Esophagus muscularis mucosa (tissue), 4 donors: Measurements from ENCODE around the gene LILRB5. TPM values are rescaled to one million over a fixed set of nuclear protein-coding genes. Genes with fewer than 3 reads are reported as not detected.
"Not testable (repeated sequence)": the region's sequence is repeated elsewhere in the genome, so short reads cannot be mapped to it uniquely, and the experiment has no call there.

Source experiments
- DNase-seq: peaks from one replicate; pipeline ENCODE4 v3.0.0-alpha.2; 2017; ENCODE audit errors: extremely low spot score
- H3K27ac ChIP-seq, 4 donors: fragments of 200-600 bp; sonication (generic); replicated peaks in 1 of 4; 1 replicate in 3 of 4; 2 replicates in 1 of 4; pipeline ENCODE4 v1.5.1; 2016 to 2019; ENCODE audit warnings: mild to moderate bottlenecking in 1 of 4
- H3K27me3 ChIP-seq, 4 donors: fragments of 200-600 bp; sonication (generic); one replicate each; pipeline versions ENCODE4 v1.5.1 to v1.6.0; 2016 to 2019
- H3K36me3 ChIP-seq, 4 donors: fragments of 200-600 bp; sonication (generic); one replicate each; pipeline ENCODE4 v1.5.1; 2016 to 2019
- H3K4me1 ChIP-seq, 4 donors: fragments of 200-600 bp; sonication (generic); one replicate each; pipeline ENCODE4 v1.5.1; 2016 to 2019
- H3K4me3 ChIP-seq, 4 donors: fragments of 200-600 bp; sonication (generic); 1 replicate in 2 of 4; 2 replicates in 2 of 4; pipeline ENCODE4 v1.5.1; 2016 to 2019; ENCODE audit warnings: mild to moderate bottlenecking in 4 of 4, moderate library complexity in 1 of 4
- H3K9me3 ChIP-seq, 4 donors: fragments of 200-600 bp; sonication (generic); 1 replicate in 3 of 4; 2 replicates in 1 of 4; pipeline ENCODE4 v1.5.1; 2016 to 2019
- EP300 ChIP-seq: sonication (generic); formaldehyde crosslinking; IDR thresholded peaks from one replicate; pipeline ENCODE4 v1.6.1; 2017; ENCODE audit warnings: antibody characterized with exemption
- POLR2A ChIP-seq: fragments of 450-650 bp; IDR thresholded peaks from one replicate; pipeline ENCODE4 v1.6.1; 2017; ENCODE audit warnings: antibody characterized with exemption, moderate library complexity, mild to moderate bottlenecking, low read depth
- POLR2AphosphoS5 ChIP-seq, 2 donors: sonication (generic); formaldehyde crosslinking; IDR thresholded peaks; one replicate each; pipeline ENCODE4 v1.6.1; 2017; ENCODE audit warnings: antibody characterized with exemption in 2 of 2
- WGBS: methylation state at CpG from one replicate; pipeline ENCODE4 v1.1.5; 2018; 5-methylcytosine and 5-hydroxymethylcytosine counted together
- intact Hi-C: fragments of 100-400 bp; cut with DNase I; formaldehyde crosslinking; loops from one replicate; pipeline ENCODE4 v1.15.1; 2023
- total RNA-seq, 4 donors: library from RNA; depleted of rRNA; stranded (reverse); fragments of >200 nt; gene quantifications; one replicate each; pipeline versions ENCODE4 v1.1.0 to v1.2.1, GENCODE V29; 2016
- TF ChIP-seq, protein P1 (sequence below), 3 experiments: fragments of 200-600 bp in 2 of 3; fragments of 450-650 bp in 1 of 3; sonication (generic) in 2 of 3; IDR thresholded peaks; one replicate each; pipeline ENCODE4 v1.5.1; 2017 to 2019; ENCODE audit warnings: antibody characterized with exemption in 3 of 3, mild to moderate bottlenecking in 2 of 3, moderate library complexity in 1 of 3

LILRB5 gene
- total RNA-seq, 4 donors from 2014 or later = 16.6 to 26.6 (median 21.4) TPM

DNA sequence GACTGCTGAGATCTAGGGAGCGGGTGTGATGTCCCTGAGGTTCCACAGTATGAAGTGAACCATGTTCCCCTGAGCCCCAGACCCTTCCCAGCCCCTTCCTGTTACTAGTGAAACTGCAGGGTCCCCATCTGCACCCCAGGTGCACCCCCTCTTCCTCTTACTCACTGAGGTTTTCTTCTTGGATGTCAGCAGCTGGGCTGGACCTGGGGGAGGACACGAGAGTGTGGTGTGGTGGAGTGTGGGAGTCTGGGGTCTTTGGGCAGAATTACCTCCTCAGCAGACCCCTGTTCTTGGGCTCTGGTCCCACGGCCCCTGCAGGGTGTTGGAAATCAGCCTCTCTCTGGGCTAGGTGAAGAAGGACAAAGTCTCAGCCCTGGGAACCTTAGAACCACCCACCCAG, 11.1 kb downstream of the LILRB5 start:
- Histone ChIP-seq H3K4me1 (no peaks in the 10 kb centered on the region), H3K36me3 (no peaks in the 10 kb centered on the region), H3K9me3 (no peaks in the 10 kb centered on the region), H3K4me3 (no peak overlapping the region), H3K27ac (no peak overlapping the region), H3K27me3 (peaks cover 0 to 28% (median 0%) of the 10 kb centered on the region in 4 donors)
- WGBS = 74% methylated on average over 3 of the region's 3 CpGs
- TF ChIP-seq, protein P1, sequence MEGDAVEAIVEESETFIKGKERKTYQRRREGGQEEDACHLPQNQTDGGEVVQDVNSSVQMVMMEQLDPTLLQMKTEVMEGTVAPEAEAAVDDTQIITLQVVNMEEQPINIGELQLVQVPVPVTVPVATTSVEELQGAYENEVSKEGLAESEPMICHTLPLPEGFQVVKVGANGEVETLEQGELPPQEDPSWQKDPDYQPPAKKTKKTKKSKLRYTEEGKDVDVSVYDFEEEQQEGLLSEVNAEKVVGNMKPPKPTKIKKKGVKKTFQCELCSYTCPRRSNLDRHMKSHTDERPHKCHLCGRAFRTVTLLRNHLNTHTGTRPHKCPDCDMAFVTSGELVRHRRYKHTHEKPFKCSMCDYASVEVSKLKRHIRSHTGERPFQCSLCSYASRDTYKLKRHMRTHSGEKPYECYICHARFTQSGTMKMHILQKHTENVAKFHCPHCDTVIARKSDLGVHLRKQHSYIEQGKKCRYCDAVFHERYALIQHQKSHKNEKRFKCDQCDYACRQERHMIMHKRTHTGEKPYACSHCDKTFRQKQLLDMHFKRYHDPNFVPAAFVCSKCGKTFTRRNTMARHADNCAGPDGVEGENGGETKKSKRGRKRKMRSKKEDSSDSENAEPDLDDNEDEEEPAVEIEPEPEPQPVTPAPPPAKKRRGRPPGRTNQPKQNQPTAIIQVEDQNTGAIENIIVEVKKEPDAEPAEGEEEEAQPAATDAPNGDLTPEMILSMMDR (IDR thresholded peaks at IDR 0.05) = no peak
- DNase-seq = peak; percentile 81
- intact Hi-C loops = loop anchor here (2.0 kb wide), 1 partner anchor 23 kb away; the partner anchor contains the start of gene LILRB3

DNA sequence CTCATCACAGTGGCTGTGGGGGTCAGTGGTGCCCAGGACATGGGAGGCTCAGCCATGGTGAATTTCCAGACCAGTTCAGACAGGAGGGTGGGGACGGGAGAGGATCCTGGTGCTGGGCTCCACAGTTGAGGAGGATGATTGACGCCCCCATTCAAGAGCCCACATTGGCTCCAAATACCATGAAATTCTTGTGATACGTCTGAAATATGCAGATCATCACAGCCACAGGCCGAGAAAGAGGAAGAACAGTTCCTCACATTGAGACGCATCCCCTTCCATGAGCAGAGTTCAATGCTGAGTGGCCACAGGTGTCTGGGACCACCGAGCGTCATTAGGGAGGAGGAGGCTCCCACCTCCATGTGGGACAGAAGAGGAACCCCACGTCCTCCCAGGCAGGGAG, 13.3 kb downstream of the LILRB5 start:
- H3K27ac ChIP-seq, H3K9me3 ChIP-seq, DNase-seq, H3K4me1 ChIP-seq, H3K36me3 ChIP-seq, H3K4me3 ChIP-seq: not testable (repeated sequence)
- peaks cover 0 to 42% (median 0%) of the 10 kb centered on the region in 4 donors for H3K27me3 ChIP-seq
- WGBS = no CpG with 5 or more reads among the region's 8 CpGs
- intact Hi-C loops = loop anchor here (2.0 kb wide), 1 partner anchor 21 kb away; the partner anchor contains the start of gene LILRB3

DNA sequence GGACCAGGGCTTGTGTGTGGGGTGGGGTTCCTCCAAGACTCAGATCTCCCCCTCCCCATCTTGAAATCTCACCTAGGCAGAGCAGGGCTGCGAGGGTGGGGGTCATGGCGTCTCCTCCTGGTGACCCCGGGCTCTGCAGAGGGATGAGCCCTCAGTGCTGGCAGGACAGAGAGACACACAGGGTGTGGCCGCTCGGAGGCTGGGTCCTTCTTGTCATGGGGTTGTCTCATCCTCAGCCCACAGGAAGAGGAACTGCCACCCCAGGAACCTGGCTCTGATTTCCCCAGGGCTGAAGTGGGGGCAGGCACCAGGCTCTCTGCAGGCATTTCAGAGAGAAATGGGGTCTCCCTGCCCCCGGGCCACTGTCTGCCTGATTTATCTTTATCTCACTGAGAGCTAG, 14.4 kb downstream of the LILRB5 start, which contains the start of gene LILRA6:
Gene LILRA6 (minus strand): TSS at position 145 of the 400 bp plus-strand sequence.
- peaks cover 0 to 34% (median 0%) of the 10 kb centered on the region in 4 donors for H3K27me3 ChIP-seq
- H3K4me3 ChIP-seq, intact Hi-C loops, H3K27ac ChIP-seq, H3K9me3 ChIP-seq, H3K4me1 ChIP-seq, H3K36me3 ChIP-seq, DNase-seq: not testable (repeated sequence)
- WGBS = no CpG with 5 or more reads among the region's 6 CpGs

DNA sequence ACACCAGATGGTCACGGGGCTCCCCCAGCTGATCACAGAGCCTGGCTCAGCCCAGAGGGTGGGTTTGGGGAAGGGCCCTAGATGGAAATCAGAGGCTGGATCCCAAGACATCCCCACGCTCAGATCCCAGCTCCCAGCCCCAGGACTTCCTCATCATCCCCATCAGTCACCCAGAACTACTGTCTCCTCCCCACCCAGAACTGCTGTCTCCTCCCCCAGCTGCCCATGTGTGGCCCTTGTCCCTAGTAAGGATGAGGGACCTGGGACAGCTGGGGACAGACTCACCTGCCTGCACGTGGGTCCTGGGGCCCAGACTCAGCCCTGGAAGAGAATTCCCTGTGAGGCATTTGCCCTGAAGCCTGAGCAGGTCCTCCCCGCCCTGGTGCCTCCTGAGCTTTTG, 14.8 kb downstream of the LILRB5 start:
- intact Hi-C loops, H3K27ac ChIP-seq, H3K4me3 ChIP-seq, H3K4me1 ChIP-seq, DNase-seq, H3K9me3 ChIP-seq, H3K36me3 ChIP-seq: not testable (repeated sequence)
- peaks cover 0 to 30% (median 0%) of the 10 kb centered on the region in 4 donors for H3K27me3 ChIP-seq
- 80% methylated on average over 1 of the region's 4 CpGs for WGBS

DNA sequence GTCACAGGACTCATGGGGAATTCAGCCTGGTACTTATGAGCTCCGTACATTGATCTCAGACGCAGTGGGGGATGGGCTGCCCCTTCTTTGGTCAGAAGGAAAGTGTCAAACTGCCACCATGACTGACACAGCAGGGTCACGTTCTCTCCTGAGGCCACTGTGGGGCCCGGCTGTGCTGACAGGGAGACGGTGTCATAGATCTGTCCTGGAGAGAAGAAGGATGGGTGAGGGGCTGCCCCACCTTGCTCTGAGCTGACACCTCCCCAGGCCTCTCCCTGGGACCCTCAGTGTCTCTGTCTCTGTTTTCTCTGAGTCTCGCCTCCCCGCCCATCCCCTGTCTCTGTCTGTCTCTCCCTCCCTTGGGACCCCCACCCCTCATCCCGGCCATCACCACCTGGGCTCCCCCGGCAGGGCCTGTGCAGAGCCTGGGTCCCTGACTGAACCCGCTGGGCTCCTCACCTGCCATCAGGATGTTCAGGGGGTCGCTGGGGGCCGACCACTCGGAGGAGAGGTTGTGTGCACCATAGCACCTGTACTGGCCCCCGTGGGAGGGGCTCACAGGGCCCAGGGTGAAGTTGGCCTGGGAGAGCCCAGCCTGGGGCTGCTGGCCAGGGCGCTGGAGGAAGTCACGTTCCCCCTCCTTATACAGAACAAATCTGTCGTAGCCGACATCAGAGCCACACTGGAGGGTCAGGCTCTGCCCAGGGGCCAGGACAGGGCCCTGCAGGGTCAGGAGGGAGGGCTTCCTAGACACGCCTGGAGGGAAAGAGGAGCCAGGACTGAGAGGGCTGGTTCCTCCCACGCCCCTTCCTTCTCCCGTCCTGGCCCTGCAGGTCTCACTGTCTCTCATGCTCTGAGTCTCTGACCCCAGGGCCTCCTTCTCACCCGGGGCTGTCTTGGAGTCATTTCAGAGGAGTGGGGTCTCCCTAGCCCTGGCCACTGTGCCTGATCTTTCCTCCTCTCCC, 16.4 kb downstream of the LILRB5 start:
- H3K4me3 ChIP-seq, H3K27ac ChIP-seq, DNase-seq, intact Hi-C loops, H3K36me3 ChIP-seq, H3K4me1 ChIP-seq, H3K9me3 ChIP-seq: not testable (repeated sequence)
- peaks cover 0 to 28% (median 0%) of the 10 kb centered on the region in 4 donors for H3K27me3 ChIP-seq
- WGBS = 59% methylated on average over 12 of the region's 22 CpGs

DNA sequence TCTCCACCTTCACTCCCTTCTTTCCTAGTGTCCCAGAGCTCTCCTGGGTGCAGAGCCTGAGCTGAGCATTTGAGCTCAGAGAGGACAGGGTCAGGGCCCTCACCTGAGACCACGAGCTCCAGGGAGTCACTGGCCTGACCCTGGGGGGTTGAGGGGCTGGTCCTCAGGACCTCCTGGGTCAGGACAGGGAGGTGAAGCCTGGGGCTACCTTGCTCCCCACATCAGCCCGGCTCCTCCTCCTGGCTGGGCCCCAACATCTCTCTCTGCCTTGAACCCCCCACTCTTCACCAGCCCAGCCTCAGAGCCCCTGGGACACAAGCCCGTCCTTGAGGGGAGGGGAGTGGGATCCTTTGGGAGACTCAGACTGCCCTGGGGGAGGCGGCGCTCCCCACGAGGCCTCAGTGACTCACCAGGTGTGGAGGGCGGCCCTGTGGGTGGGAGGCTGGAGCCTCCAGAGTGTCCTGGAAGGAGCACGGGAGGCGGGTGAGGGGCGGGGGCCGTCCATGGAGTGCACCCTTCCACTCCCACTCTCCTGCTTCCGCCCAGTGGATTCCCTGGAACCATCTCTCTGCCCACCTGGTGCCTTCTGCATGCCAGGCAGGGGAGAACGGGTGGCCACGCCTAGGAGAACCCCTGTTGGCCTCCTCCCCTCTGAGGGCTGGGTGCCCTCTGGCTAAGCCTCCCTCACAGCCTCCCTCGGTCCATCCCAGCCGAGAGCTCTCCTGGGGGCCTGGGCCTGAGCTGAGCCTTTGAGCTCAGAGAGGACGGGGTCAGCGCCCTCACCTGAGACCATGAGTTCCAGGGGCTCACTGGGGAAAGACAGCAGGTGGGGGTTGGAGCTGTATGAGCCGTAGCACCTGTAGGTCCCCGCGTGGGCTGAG, 17.3 kb downstream of the LILRB5 start:
- DNase-seq = not testable (repeated sequence)

DNA sequence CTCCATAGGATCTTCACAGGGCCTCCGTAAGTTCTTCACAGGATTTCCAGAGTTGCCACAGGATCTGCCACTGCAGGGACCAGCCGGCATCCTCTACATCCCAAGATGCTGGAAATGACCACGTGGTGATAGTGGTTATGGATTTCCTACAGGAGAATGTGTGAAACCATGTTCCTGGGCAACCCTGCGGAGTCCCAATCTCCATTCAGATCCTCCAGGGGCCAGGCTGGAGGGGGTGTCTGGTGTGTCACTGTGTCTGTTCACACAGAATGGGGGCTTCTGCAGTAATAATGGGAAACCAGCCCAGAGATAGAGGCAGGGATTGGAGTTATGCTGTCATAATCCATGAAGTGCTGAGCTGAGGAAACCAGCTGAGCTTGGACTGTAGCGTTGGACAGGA, 23.1 kb downstream of the LILRB5 start:
- no peak overlapping the region for H3K27ac ChIP-seq
- WGBS = 77% methylated on average over 5 of the region's 5 CpGs
- H3K9me3 ChIP-seq = no peaks in the 10 kb centered on the region
- DNase-seq = no peak
- no peaks in the 10 kb centered on the region for H3K36me3 ChIP-seq
- peaks cover 0 to 33% (median 2%) of the 10 kb centered on the region in 4 donors for H3K27me3 ChIP-seq
- no peak overlapping the region for H3K4me3 ChIP-seq
- TF ChIP-seq POLR2A (no peak), EP300 (no peak), POLR2AphosphoS5 (IDR thresholded peaks at IDR 0.05) (no peak)
- TF ChIP-seq, protein P1 (IDR thresholded peaks at IDR 0.05) = no peak
- intact Hi-C loops = no loop called here
- peaks cover 0 to 9% (median 3%) of the 10 kb centered on the region in 4 donors for H3K4me1 ChIP-seq

More for the DNA sequence above, 17.3 kb downstream of the LILRB5 start:
- H3K9me3 ChIP-seq, intact Hi-C loops, H3K36me3 ChIP-seq, H3K4me3 ChIP-seq, H3K27ac ChIP-seq, H3K4me1 ChIP-seq: not testable (repeated sequence)
- WGBS = 65% methylated on average over 9 of the region's 21 CpGs
- peaks cover 0 to 31% (median 0%) of the 10 kb centered on the region in 4 donors for H3K27me3 ChIP-seq
